ENCODE results near the gene CATSPERZ. TPM values are rescaled to one million over a fixed set of nuclear protein-coding genes. Genes with fewer than 3 reads are reported as not detected.

Gene CATSPERZ
- total and polyA plus RNA-seq, 9 of the 15 experiments (the other 6 are each of a cell fraction or from before 2014, with no cell fraction given), result 0.86 to 8.5 (median 3.5) TPM

- no peak for TF ChIP-seq ZBTB33 (CRISPR knock-in tag; IDR thresholded peaks at IDR 0.05)
- TF ChIP-seq LCOR (CRISPR knock-in tag; IDR thresholded peaks at IDR 0.05), result no peak
- TF ChIP-seq SIX5 (IDR thresholded peaks at IDR 0.05; ENCODE audit: borderline replicate concordance in 1 of 2, insufficient read depth in 1 of 2, low read depth in 1 of 2, low read length in 2 of 2), result no peak
- no peak for TF ChIP-seq POLR3A (IDR thresholded peaks at IDR 0.05; ENCODE audit: borderline replicate concordance, extremely low read depth, insufficient read depth, insufficient read length)
- peak in 1 of 3 experiments; percentile 6 for TF ChIP-seq YY1 (IDR thresholded peaks at IDR 0.05; ENCODE audit: borderline replicate concordance in 1 of 3, control insufficient read depth in 1 of 3, extremely low read depth in 1 of 3, insufficient read depth in 3 of 3, insufficient read length in 1 of 3, insufficient replicate concordance in 2 of 3, low read depth in 1 of 3, low read length in 2 of 3)
- 0 out of 2 replicates have a peak, but pooled peaks have one; percentile 31 for TF ChIP-seq ELF1 (tag; IDR thresholded peaks at IDR 0.05)
- TF ChIP-seq RBM17 (IDR thresholded peaks at IDR 0.05; ENCODE audit: borderline replicate concordance, low read depth, low read length), result no peak
- peak; percentile 44; the same call in 1 of the 2 replicates for TF ChIP-seq ZSCAN29 (IDR thresholded peaks at IDR 0.05)
- TF ChIP-seq CBFA2T2 (conservative IDR thresholded peaks at IDR 0.05), result no peak
- TF ChIP-seq JUND (IDR thresholded peaks at IDR 0.05; ENCODE audit: borderline replicate concordance, low read depth, low read length), result 0 out of 2 replicates have a peak, but pooled peaks have one; percentile 2
- no peak; the same call in 2 of the 3 replicates for TF ChIP-seq JUND (tag; IDR thresholded peaks at IDR 0.05; ENCODE audit: borderline replicate concordance, low read depth, low read length)
- TF ChIP-seq ARID3B (CRISPR knock-in tag; IDR thresholded peaks at IDR 0.05; ENCODE audit: borderline replicate concordance), result no peak
- TF ChIP-seq VEZF1 (CRISPR knock-in tag; IDR thresholded peaks at IDR 0.05), result no peak
- TF ChIP-seq HINFP (tag; conservative IDR thresholded peaks at IDR 0.05; ENCODE audit: low read depth), result no peak
- TF ChIP-seq PKNOX1 (IDR thresholded peaks at IDR 0.05), result peak; percentile 26; the same call in 1 of the 2 replicates
- no peak for TF ChIP-seq BRD4 (IDR thresholded peaks at IDR 0.05)
Measured at GRCh38 chr11:64268025-64268892, 31.9 kb upstream of the CATSPERZ start (continued).
